ENCODE results near the gene TM2D3. TPM values are rescaled to one million over a fixed set of nuclear protein-coding genes. Genes with fewer than 3 reads are reported as not detected.

The TM2D3 gene
- total and polyA plus RNA-seq, 2 donors (not counting 3 experiments of a cell fraction or from before 2014, with no cell fraction given), result 34.3 to 51.5 TPM

- no peaks in the 10 kb centered on the region for H3K9me3 ChIP-seq (replicated peaks; ENCODE audit: control insufficient read depth, insufficient read depth, low read length)
- no peak overlapping the region for H2AFZ ChIP-seq (ENCODE audit: low read depth, low read length)
- H3K4me3 ChIP-seq (replicated peaks in 1 of 3; ENCODE audit: insufficient read depth in 1 of 3, low read depth in 1 of 3, low read length in 3 of 3), result no peak overlapping the region
- H3K27me3 ChIP-seq (ENCODE audit: control insufficient read depth in 2 of 2, insufficient read depth in 2 of 2, low read length in 2 of 2), result no peaks in the 10 kb centered on the region
- no peaks in the 10 kb centered on the region for H3K79me2 ChIP-seq (ENCODE audit: control insufficient read depth, insufficient read depth, low read length)
- FAIRE-seq (no peak), DNase-seq (ENCODE audit: low read depth, low spot score) (no peak)
- H4K20me1 ChIP-seq (replicated peaks; ENCODE audit: control insufficient read depth, extremely low read depth, insufficient read depth, low read length), result no peaks in the 10 kb centered on the region
- no peaks in the 10 kb centered on the region for H3K36me3 ChIP-seq (ENCODE audit: control insufficient read depth in 2 of 2, extremely low read depth in 1 of 2, insufficient read depth in 2 of 2, low read length in 2 of 2)
- dilution Hi-C loops (cut with MboI; ENCODE audit: extremely low pct_ligation_motif_present, low sequenced_read_pairs), result no loop called here
- BruUV-seq (replicated peaks), result no TSS peak
- no peaks in the 10 kb centered on the region for H3K9me1 ChIP-seq (replicated peaks; ENCODE audit: control insufficient read depth, extremely low read depth, insufficient read depth, low read length)
- H3K9ac ChIP-seq (replicated peaks; ENCODE audit: extremely low read depth, insufficient read depth, low read length), result no peak overlapping the region
- no peak overlapping the region for H3K27ac ChIP-seq (ENCODE audit: insufficient read depth, low read depth, low read length)
- intact Hi-C loops (cut with micrococcal nuclease), result no loop called here
- POLR2A ChIA-PET, result no interaction called here
- TF ChIP-seq CTCF (IDR thresholded peaks at IDR 0.05; ENCODE audit: extremely low read depth in 1 of 2, insufficient read depth in 1 of 2, low read depth in 1 of 2, low read length in 2 of 2) (no peak), JUN (IDR thresholded peaks at IDR 0.05; ENCODE audit: borderline replicate concordance, insufficient read depth, insufficient read length, low read depth) (no peak), FOS (IDR thresholded peaks at IDR 0.05; ENCODE audit: borderline replicate concordance, insufficient read depth, low read length) (no peak), POLR2A (IDR thresholded peaks at IDR 0.05; ENCODE audit: low read depth, low read length) (no peak), MYC (IDR thresholded peaks at IDR 0.05; ENCODE audit: low read depth, low read length) (no peak), GATA2 (IDR thresholded peaks at IDR 0.05; ENCODE audit: insufficient read depth, insufficient read length, low read depth, low read length) (no peak), EZH2 (IDR thresholded peaks at IDR 0.05; ENCODE audit: borderline replicate concordance, low read depth, low read length, severe bottlenecking) (no peak), POLR2AphosphoS5 (IDR thresholded peaks at IDR 0.05; ENCODE audit: insufficient read depth, low read depth, low read length) (no peak)
- TF ChIP-seq, protein P1, sequence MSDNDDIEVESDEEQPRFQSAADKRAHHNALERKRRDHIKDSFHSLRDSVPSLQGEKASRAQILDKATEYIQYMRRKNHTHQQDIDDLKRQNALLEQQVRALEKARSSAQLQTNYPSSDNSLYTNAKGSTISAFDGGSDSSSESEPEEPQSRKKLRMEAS (IDR thresholded peaks at IDR 0.05; ENCODE audit: insufficient read depth, insufficient read length), result no peak
- no peaks in the 10 kb centered on the region for H3K4me1 ChIP-seq (ENCODE audit: control insufficient read depth, extremely low read depth, insufficient read depth, low read length)
- CTCF ChIA-PET, result interaction anchor here (2.3 kb wide), 1 partner anchor 26 kb away, joined by 7 read pairs; no protein-coding TSS in a partner anchor
- no peak overlapping the region for H3K4me2 ChIP-seq (ENCODE audit: insufficient read depth, low read length)
Observed at GRCh38 chr15:101615414-101615985, 36.7 kb downstream of the TM2D3 start.
